Subcutaneous adipose tissue (tissue), 4 donors: ENCODE data around the gene KCNN2. TPM values are rescaled to one million over a fixed set of nuclear protein-coding genes. Genes with fewer than 3 reads are reported as not detected.

ENCODE experiments used
- total RNA-seq, 4 donors: library from RNA; depleted of rRNA; stranded (reverse); fragments of >200 nt; gene quantifications; one replicate each; pipeline ENCODE4 v1.1.0, GENCODE V29; 2016
- TF ChIP-seq, protein P1 (sequence below): fragments of 450-650 bp; IDR thresholded peaks from one replicate; pipeline ENCODE4 v1.5.1; 2016; ENCODE audit warnings: low read depth, mild to moderate bottlenecking, control low read depth, antibody characterized with exemption, moderate library complexity

The KCNN2 gene
- total RNA-seq, 4 donors from 2014 or later, result 0.17 to 1.1 TPM; not detected in 2

GRCh38 chr5:114324282-114324681 is 37.6 kb upstream of the KCNN2 start:
- TF ChIP-seq, protein P1, sequence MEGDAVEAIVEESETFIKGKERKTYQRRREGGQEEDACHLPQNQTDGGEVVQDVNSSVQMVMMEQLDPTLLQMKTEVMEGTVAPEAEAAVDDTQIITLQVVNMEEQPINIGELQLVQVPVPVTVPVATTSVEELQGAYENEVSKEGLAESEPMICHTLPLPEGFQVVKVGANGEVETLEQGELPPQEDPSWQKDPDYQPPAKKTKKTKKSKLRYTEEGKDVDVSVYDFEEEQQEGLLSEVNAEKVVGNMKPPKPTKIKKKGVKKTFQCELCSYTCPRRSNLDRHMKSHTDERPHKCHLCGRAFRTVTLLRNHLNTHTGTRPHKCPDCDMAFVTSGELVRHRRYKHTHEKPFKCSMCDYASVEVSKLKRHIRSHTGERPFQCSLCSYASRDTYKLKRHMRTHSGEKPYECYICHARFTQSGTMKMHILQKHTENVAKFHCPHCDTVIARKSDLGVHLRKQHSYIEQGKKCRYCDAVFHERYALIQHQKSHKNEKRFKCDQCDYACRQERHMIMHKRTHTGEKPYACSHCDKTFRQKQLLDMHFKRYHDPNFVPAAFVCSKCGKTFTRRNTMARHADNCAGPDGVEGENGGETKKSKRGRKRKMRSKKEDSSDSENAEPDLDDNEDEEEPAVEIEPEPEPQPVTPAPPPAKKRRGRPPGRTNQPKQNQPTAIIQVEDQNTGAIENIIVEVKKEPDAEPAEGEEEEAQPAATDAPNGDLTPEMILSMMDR, result no peak

DNA sequence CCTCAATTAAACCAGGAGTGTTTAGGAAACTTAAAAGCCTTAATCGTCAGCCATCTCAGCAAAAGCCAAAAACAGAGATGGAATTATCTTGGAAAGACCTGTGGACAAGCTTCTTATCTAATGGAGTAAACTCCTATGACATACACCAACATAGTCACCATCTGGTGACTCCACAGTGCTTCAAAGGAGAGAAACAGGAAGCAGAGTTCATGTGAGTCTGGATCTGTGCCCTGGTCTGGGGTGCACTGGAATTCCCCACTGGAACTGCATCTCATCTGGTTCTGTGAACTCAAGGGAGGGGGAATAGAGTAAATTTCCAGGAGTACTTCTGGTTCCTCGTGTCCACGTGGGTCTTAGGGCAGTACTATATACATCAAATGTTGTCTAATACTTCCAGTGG is 36.3 kb upstream of the KCNN2 start:
- TF ChIP-seq, protein P1, result no peak

DNA sequence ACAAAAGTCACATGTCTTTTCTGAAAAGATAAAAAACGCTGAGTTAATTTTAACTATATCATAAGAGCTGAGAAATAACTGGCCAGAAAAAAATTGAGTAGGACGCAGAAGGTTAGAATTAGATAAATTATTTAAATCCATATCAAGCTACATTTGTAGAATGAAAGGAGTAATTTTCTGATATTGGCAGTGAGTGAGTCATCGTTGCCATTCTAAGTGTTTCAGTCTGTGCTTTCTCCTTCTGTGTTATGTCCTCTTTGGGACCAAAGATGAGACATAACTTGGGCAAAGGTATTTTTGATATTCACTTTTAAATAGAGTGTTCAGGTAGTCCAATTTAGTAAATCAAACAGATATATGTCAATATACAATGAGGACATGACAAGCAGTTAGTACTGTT is 34.4 kb upstream of the KCNN2 start:
- TF ChIP-seq, protein P1, result no peak

DNA sequence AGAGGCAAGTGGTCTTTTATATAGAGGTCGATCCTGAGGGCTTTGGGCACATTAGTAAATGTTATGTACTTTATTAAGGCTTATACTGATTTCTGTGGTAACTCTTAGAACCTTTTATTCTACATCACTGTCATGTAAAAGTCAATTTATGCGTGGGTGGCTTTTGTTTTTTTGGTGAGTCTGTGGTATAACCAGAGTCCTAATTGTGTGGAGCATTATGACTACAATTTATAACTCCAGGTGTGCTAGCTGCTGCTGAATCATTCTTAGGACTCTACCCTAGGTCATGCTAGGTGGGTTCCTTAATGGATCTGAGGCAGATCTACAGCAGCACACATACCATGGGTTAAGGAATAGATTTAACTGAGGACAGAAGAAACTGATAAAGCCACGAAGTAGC is 33.9 kb upstream of the KCNN2 start:
- TF ChIP-seq, protein P1, result no peak

DNA sequence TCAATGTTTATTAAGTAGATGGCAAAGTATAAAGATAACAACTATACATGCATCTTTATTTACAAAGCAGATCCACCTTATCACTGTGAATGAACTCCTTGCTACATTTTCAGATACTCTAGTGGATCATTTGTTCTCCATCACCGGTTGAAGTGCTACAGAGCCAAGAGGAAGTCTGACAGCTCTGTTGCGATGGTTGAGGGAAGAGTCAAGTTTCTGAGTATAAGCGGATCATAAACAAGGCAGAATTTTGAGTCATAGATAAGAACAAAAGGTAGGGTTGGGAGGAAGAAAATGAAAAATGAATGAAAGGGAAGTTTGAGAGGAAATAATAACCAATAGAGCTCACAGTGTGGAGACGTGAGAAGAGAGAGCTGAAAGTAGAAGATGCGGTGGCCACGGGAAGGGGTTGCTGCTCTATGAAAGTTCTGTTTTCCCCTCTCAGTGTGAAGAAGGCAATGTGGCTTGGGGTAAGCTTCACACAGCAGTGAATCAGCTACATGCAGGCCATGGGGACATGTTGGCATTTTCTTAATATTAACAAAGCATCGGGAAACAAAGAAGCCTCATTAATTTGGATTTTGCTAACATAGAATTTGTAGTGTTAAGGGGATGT is 30.8 kb upstream of the KCNN2 start:
- TF ChIP-seq, protein P1, result no peak

- TF ChIP-seq, protein P1, result no peak
Measured at GRCh38 chr5:114332493-114332892, 29.4 kb upstream of the KCNN2 start.

GRCh38 chr5:114332925-114333324 is 28.9 kb upstream of the KCNN2 start:
- TF ChIP-seq, protein P1, result no peak
